Right renal pelvis (tissue), 4 donors: ENCODE results near the gene PSPC1. TPM values are rescaled to one million over a fixed set of nuclear protein-coding genes. Genes with fewer than 3 reads are reported as not detected.

Source experiments
- DNase-seq, 4 donors: peaks; one replicate each; pipeline ENCODE4 v3.0.0-alpha.2; 2013; ENCODE audit warnings: low read depth in 4 of 4, low spot score in 3 of 4, missing footprints in 1 of 4
- polyA plus RNA-seq, 4 donors: library from polyadenylated mRNA; unstranded; fragments of 120-200 nt; gene quantifications; one replicate each; pipeline ENCODE4 v1.2.1, GENCODE V29; 2013; ENCODE audit not compliant: insufficient read length in 4 of 4

PSPC1 gene
- polyA plus RNA-seq, 4 donors = 75.5 to 86.6 (median 84.5) TPM

DNA sequence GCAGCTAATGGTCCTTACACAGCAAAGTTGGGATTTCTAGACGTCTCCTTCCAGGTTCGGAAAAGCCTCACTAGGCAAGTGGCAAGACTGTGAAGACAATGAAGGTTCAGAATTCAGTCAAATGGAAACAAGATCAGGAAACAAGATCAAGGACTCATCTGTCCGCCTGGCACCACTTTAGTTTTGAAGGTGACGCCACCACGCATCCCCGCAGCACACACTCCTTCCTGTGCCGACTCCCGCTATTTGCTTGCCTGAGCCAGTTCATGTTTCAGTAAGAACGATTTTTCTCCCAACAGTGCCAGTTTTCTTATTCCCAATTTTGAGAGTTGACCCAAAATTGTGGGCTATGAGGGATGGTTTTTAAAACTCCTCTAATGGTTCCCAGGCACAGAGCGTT, 107.8 kb downstream of the PSPC1 start:
- no peak for DNase-seq

DNA sequence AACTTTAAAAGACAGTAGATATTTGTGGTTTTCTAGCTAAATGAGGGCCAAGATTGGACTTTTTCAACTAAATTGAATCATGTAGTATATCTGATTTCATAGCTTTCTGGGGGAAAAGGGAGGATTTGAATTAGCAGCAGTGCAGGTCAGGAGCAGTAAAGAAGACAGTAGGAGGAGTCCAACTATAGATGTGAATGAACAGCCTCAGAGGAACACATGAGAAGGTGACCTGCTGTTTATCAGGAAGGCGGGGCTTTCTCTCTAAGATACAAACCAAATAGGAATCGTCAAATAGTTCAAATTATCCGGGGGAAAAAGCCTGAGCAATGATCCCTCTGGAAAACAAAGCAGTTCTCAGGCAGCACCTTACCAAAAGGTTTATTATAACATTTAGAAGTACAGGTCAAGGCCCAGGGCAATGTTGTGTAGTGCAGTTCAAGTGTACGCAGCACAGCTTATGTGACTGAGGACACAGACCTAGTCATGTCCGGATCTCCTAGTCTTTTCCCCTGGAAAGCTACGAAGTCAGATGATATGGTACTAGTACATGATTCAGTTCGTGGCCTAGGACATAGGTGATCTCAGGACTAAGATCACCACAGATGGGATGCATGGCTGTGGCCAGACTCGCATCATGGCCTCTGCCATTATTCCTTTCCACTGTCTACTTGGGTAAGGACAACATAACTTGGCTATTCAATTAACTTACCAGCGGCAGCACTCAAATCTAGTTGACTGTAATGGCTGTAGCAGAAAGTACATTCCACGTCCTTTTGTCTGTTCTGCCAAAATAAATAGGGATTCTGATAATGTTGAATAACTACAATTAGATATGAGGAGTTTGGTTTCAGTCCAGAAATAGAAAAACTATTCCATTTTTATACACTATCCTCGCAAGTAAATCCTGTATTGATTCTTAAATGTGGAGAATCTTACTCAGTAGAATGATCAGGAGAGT, 109.0 kb downstream of the PSPC1 start:
- DNase-seq = no peak

DNA sequence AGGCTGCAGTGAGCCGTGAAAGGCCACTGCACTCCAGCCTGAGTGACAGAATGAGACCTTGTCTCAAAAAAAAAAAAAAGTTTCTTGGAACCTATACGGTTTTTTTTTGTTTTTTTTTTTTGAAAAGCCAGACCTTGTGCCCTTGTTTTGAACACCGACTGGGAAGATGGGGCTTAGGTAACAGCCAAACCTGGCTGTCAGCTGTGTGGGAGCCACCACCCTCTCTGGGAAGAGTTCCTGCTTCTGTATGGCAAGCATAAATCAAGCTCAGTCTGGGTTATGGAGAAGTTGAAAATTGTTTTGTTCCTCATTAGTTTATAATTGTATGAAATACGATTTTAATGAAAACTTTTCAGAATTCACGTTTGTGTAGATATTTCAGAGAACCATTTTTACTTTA, 109.8 kb downstream of the PSPC1 start:
- no peak for DNase-seq

DNA sequence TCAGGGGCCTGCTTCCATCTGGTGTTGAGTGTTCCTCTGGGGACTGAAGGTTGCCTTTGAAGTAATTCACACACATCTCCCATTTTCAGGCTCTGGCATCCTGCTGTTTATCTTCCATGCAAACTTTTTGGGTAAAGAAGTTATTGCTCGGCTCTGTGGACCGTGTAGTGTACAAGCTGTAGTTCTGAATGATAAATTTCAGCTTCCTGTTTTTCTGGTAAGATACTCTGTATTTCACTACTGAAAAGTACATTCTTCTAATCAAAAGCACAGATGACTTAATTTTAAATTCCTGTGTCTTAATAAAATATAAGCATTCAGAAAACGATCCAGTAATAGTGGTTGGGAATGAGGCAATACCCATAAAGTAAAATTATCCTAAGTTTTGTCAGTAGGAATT, 112.6 kb downstream of the PSPC1 start:
- DNase-seq = no peak

DNA sequence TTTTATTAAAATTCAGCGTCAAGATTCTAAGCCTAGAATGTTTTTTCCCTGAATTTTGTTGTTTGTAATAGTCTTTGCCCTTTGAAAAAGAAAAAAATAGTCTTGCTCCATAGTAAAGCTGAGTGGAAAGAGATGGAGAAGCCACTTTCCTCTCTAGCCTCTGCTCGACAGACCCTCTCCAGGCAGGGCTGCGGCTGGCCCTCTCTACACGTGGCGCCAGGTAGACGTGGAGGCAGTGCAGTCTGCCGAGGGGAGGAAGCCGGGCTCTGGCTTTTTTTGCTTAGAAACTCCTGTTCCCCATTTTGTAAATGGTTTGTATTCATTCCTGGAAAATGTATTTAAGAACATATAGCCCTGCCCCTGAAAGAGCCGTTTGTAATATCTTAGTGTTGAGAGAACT, 114.0 kb downstream of the PSPC1 start:
- no peak for DNase-seq

DNA sequence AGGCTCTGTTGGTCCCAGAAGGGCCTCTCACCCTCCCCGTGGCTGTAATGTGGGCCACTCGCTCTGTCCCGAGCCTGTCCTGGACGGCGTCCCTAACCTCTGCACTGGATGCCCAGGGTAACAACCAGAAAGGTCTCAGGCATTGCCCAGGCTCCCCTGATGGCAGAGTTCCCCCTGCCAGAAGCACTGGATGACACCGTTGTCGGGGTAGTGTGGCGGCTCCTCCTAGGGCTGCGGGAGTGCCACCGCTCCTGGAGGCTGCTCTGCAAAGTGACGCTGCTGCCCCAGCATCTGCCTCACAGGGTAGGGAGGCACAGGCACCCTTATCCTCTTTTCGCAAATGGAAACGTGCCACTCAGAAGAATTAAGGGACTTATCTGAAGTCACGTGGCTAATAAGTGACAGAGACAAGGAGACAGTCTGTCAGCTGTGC, 117.3 kb downstream of the PSPC1 start:
- DNase-seq = no peak

DNA sequence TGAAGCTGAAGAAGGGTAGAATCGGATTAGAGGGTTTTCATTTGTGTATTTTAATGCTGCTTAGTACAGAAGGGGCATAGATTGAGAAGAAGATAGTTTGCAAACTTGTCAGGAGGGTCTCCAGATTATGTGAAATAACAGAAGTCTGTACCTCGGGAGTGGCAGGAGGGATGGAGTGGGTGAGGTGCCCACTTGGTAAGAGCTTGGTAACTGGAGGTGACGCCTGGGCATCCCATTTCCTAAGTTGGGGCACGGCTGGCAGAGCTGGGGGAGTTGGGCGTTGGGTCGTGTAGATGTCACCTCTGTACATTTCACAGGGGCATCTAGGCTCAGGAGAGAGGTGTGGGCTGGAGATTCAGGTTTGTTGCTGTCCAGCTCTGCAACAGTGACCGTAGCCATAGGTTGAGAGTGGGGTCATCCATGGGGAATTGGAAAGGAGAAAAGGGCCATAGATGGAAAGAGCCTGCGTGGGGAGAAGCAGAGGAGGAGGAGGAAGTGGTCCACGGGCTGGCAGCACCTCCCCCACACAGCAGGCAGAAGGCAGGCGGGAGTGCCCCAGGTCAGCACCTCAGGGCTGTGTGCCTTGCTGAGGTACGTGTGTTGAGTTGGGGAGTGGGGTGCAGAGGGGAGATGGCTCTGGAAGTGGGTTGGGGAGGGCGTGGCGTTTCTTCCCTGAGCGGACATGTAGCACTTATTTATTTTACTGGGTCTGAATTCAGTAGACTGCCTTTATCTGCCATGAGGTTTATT, 118.1 kb downstream of the PSPC1 start:
- DNase-seq = no peak

DNA sequence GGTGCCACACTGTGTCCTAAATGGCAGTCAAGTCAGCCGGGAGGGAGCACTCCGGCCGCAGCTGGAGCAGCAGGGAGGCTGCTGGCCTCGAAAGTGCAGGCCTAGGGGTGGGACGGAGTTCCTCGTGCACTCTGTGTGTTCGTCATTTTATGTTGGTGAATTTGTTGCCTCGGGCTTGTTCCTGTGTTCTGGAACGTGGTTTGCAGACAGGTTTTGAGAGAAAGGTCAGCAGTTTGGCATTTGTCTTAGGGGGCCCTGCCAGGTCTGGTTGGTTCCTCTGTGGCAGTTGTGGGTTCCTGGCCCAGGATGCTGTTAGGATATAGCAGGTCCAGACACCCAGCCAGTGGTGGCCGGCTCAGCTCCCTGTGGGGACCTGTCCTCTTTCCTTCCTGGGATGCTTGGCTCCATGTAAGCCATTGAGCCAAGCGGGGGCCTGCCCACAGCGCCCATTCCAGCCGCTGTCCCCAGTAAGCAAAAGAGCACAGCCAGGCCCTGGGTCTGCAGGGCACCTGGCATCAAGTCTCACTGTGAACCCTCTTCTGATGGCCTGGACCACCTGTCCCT, 119.2 kb downstream of the PSPC1 start:
- DNase-seq = no peak

DNA sequence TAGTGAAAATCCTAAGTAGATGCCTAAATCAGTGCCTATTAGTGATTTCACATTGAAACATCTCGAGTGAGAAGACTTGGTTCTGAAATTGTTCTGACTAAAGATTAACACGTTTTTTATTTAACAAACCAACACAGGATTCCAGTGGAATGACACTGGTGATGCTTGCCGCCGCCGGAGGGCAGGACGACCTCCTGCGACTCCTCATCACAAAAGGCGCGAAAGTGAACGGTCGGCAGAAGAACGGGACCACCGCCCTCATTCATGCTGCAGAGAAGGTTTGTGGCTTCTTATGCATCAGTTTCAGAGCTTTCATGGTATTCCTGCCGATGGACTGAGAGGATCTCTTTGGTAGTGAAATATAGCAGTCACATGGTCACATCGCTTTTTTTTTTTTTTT, 121.2 kb downstream of the PSPC1 start:
- DNase-seq = no peak

DNA sequence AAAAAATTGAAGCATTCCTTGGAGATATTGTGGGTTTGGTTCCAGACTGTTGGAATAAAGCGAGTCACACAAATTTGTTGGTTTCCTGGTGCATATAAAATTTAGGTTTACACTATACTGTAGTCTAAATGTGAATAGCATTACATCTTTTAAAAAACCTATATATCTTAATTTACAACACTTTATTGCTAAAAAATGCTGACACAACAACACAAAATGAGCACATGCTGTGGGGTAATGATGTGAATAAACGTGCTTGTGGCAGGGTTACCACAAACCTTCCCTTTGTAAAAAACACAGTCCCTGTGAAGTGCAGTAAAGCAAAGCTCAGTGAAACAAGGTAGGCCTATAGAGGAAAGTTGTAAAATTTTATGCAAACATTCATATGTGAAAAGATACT, 121.6 kb downstream of the PSPC1 start:
- DNase-seq = no peak

DNA sequence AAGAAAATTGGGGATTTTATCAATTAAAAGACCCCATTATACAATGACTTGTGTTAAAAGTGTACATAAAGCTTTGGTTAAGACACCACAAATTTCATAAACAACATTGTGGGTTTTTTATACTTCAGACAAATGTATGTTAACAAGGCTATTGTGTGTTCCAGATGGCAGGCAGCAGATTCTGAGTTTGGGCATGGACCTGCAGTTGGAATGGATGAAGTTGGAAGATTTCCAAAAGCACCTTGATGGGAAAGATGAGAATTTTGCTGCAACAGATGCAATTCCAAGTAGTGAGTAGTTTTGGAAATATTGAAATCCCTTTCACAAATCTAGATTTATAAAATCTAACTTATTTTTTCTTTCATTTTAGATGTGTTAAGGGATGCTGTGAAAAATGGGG, 123.9 kb downstream of the PSPC1 start:
- no peak for DNase-seq

DNA sequence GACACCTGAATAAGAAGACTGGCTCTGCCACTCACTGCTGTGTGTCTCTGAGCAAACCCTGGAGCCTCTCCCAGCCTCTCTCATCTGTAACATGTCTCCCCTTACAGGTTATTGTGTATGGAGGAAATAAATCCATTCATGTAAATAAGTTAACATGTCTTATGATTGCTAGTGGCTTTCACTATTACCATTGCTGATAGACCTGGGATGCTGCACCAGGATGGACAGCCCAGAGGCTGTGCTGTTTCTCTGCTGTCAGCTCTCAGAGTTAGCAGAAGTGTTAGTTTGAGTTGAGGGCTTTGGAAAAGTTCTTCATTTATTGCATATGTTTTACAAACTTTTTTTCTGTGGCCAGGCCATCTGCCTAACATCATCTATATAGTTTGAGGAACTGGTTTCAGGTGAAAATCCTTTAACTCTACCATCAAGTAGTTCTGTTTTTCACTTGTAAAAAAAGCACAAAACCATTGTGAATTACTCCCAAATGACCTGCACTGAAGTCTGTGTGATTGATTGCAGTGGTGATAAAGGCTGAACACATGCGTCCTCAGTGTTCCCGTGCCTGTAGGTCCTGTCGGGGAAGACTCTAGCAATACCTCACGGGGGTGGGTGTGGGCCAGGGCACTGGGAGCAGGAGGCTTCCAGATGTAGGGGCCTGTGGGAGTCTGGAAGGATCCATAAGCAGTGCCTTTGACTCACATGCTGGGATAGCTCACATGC, 124.7 kb downstream of the PSPC1 start:
- DNase-seq = no peak

Other genes starting within 250 kb of the PSPC1 start
- under 1 TPM; 0.16 to 0.44 (median 0.27) TPM for gene TPTE2, start 221.4 kb downstream of the PSPC1 start, polyA plus RNA-seq
- 10 to 100 TPM; 50.3 to 69.2 (median 61.1) TPM for gene MPHOSPH8, start 149.3 kb downstream of the PSPC1 start, polyA plus RNA-seq
- 10 to 100 TPM; 20.1 to 27.3 (median 23.5) TPM for gene ZMYM5, start 80.7 kb upstream of the PSPC1 start, polyA plus RNA-seq
- gene ZMYM2, start 175.8 kb upstream of the PSPC1 start, polyA plus RNA-seq = 100 to 1,000 TPM in 3 of 4 donors, 10 to 100 TPM in 1; 90.8 to 125 (median 118) TPM